HepG2 (cell line): ENCODE data around the gene MINDY3.

Experiments used
- HMGXB3 ChIP-seq: sonication (generic); formaldehyde crosslinking; IDR thresholded peaks from 2 replicates; pipeline ENCODE4 v1.4.0; 2020; ENCODE audit warnings: missing genetic modification reagents, borderline replicate concordance
- MIER2 ChIP-seq: IDR thresholded peaks from 2 replicates; pipeline ENCODE4 v1.6.1; 2016; ENCODE audit warnings: missing biosample characterization, missing genetic modification reagents
- REST ChIP-seq, 2 experiments: IDR thresholded peaks; 2 replicates each; pipeline ENCODE4 v1.6.1; 2011 to 2012; ENCODE audit warnings: low read length in 2 of 2, borderline replicate concordance in 1 of 2, low read depth in 1 of 2, mild to moderate bottlenecking in 1 of 2, moderate library complexity in 1 of 2
- ZKSCAN8 ChIP-seq: IDR thresholded peaks from 2 replicates; pipeline ENCODE4 v1.6.1; 2016; ENCODE audit warnings: borderline replicate concordance, missing genetic modification reagents, missing compliant biosample characterization

GRCh38 chr10:15747632-15748031 lies 112.7 kb downstream of the MINDY3 start:
- no peak for TF ChIP-seq HMGXB3
- no peak for TF ChIP-seq REST (IDR thresholded peaks at IDR 0.05; ENCODE audit: borderline replicate concordance in 1 of 2, low read depth in 1 of 2, low read length in 2 of 2)
- TF ChIP-seq MIER2 (CRISPR knock-in tag) = no peak
- no peak for TF ChIP-seq ZKSCAN8 (CRISPR knock-in tag)
